Measurements from ENCODE around the gene APEX1.
"Not testable (repeated sequence)": the region's sequence is repeated elsewhere in the genome, so short reads cannot be mapped to it uniquely, and the experiment has no call there.

The APEX1 gene

DNA sequence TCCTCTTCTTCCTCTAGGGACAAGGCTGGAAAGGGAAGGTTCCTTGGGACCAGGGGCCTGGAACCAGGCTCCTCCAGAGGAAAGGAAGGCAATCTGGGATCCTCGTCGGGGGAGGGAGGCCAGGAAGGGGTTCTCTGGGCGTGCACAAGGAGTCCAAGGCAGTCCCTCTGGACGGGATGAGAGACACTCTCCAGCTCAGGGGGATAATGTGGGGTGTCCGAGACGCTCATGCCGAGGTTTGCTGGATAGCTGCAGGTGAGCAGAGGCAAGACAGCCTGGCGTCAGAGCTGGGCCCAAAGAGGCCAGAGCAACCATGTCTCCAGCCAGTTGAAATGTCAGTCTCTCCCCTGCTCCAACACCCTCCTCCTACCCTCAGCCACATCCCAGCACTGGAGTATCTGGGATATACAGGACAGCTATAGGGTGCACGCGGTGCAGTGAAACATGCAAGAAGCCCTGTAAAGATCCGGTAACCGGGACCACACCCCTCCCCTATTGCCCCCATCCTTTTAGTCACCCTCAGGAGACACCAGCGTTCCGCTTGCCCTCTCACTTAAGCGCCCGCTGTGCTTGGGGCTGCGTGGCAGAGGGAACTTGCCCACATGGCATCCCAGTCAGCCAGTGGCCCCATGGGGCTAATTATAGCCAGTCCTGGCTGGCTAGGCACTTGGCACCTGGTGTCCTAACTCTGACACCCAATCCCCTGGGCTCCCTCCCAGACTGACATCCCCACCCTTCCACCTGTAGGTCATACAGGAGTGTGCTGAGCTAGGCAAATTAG, 19.3 kb upstream of the APEX1 start, which contains the start of gene KLHL33:
TSS of gene KLHL33 (minus strand) at position 585 of the 781 bp plus-strand sequence. CDS start at position 230, 355 bp downstream.
- DNase-seq (ENCODE audit: low spot score): no peak

- no peak for DNase-seq (ENCODE audit: low spot score)
These were observed 18.7 kb upstream of the APEX1 start for GRCh38 chr14:20436363-20436755.

DNA sequence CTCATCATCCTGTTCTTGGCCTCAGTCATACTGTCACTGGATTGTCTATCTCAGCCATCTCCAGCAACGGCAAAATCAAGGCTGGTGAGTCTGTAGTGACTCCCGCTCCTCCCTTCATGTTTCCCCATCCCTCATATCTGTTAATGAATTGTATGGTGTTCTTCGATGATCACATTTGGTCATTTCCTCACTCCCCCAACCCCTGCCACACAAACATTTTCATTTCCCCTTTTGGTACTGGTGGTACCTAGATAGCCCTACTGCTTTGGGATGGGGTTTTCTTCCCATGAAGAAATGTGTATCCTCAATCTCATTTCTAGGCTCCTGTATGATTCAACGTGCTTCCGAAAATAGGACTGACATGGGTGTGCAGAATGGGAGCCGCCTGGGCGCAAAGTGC, 16.4 kb upstream of the APEX1 start:
- DNase-seq (ENCODE audit: low spot score): no peak

- no peak for DNase-seq (ENCODE audit: low spot score)
These were observed 14.6 kb upstream of the APEX1 start for GRCh38 chr14:20440465-20440864.

- DNase-seq (ENCODE audit: low spot score): no peak
These were observed 14.1 kb upstream of the APEX1 start for GRCh38 chr14:20440882-20441281.

DNA sequence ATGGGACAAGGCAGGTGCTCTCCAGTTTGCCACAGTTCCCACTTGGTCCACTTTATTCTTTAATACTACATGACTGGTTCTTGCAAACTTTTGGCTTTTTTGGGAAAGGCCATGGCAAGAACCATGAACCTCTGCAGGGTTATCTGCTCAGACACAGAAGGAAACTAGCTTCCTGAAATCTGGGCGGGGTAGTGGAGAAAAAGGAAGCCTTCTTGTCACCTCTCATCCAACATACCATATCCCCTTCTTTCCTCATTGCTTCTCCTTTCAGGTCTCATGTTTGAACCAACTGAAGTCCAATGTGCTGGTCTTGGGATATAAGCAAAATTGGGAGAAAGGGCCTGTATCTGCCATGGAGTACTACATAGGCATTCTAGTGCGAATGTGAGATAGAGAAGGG, 13.6 kb upstream of the APEX1 start:
- DNase-seq (ENCODE audit: low spot score): no peak

GRCh38 chr14:20443650-20444049, 11.4 kb upstream of the APEX1 start:
- not testable (repeated sequence) for DNase-seq (ENCODE audit: low spot score)

DNA sequence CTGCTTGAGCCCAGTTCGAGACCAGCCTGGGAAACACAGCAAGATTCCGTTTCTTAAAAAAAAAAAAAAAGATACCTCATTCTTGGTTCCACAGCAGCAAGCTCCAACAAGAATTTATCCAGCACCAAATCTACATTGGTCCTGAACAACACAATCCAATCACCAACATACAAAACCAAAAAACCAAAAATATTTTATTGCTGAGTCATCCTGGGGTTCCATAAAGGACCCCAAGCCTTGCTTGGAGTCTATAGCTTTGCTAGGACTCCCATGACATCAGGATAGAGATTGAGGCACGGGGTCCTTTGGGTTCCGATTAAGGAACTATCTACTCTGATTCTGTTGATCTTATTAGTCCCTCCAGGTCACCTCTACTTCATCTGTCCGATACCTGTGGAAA, 8.1 kb upstream of the APEX1 start:
- DNase-seq (ENCODE audit: low spot score): no peak

DNA sequence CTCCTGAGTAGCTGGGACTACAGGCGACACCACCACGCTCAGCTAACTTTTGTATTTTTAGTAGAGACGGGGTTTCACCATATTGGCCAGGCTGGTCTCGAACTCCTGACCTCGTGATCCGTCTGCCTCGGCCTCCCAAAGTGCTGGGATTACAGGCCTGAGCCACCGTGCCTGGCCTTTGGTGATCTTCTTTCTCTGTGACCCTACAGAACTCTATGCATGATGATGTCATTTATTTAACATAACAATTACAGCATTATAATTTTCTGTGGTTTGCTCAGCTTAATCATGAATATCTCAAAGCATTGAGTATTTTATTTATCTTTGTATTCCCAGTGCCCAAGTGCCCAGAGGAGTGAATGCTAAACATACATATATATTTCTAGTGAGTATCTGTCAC, 2.2 kb upstream of the APEX1 start:
- not testable (repeated sequence) for DNase-seq (ENCODE audit: low spot score)

DNA sequence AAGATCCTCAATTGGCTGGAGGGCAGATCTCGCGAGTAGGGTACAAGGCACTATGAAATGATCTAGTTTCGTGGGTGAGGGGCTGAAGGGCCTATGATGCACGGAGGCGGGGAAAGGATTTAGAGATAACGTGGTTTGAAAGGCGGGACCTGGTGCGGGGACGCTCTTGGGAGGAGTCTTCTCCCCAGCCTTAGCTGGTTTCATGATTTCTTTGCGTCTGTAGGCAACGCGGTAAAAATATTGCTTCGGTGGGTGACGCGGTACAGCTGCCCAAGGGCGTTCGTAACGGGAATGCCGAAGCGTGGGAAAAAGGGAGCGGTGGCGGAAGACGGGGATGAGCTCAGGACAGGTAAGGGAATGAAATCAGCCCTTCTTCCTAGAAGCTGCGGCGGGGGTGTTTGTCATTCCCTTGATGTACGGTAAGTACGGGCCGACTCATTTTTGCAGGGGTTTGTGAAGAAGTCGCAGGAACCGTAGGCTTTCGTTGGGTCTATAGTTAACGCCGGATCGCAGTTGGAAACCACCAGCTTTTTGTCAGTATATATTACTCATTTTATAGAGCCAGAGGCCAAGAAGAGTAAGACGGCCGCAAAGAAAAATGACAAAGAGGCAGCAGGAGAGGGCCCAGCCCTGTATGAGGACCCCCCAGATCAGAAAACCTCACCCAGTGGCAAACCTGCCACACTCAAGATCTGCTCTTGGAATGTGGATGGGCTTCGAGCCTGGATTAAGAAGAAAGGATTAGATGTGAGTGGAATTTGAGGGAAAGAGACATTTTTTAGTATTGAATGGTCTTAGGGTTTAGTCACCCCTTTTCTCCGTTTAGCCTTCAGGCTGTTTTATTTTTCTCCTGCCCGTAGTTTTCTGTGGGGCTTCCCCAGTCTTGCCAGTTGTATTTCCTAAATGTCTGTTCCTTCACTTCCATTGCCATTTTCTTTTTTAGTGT, 602 bp downstream of the APEX1 start:
- DNase-seq (ENCODE audit: low spot score): peak; percentile 78

DNA sequence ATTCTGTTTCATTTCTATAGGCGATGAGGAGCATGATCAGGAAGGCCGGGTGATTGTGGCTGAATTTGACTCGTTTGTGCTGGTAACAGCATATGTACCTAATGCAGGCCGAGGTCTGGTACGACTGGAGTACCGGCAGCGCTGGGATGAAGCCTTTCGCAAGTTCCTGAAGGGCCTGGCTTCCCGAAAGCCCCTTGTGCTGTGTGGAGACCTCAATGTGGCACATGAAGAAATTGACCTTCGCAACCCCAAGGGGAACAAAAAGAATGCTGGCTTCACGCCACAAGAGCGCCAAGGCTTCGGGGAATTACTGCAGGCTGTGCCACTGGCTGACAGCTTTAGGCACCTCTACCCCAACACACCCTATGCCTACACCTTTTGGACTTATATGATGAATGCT, 1.9 kb downstream of the APEX1 start:
- DNase-seq (ENCODE audit: low spot score): no peak

- no peak for DNase-seq (ENCODE audit: low spot score)
These were observed 3.2 kb downstream of the APEX1 start for GRCh38 chr14:20458031-20458789.

- DNase-seq (ENCODE audit: low spot score): no peak
These were observed 5.6 kb downstream of the APEX1 start for GRCh38 chr14:20460458-20461224.

DNA sequence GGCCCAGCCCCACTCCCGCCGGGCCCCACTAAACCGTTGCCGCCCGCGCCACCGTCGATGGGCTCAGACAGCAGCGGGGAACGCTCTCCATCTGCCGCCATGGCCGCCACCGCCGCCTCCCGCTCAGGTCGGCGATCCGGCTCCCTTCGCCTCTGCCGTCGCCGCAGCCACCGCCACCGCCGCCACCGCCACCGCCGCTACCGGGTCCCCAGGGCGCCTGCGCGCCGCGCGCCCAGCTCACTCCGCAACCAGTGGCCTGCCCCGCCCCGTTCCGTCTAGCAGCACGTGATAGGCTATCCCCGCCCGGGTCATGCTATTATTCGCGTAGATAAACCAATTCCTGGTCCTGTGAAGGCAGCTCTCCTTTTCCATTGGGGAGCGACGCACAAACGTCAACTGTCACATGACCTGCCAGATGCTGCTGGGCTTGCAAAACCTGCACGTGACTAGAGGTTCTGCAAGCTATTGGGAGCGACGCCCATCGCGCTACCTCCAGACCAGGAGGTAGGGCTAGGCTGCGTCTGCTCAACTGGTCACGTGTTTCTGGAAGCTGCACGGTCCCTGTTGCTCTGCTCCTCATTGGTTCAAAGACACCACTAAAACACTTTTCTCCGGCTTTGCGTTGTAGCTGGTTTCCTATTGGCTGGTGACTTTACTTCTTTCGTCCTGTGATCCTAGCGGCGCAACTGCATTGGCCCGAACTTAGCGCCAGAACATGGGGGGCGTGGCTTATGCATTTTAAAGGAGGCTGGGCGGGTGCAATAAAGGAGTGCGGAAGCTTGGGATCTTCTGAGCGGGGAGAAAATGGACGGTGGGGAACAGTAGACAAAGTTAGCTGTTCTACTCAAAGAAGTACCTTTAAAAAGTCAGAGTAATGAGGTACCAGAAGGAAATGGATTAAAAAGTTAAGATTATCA, 6.5 kb downstream of the APEX1 start, which contains the start of gene PIP4P1:
TSS of gene PIP4P1 (minus strand) at position 210 of the 917 bp plus-strand sequence. CDS start at position 101, 109 bp downstream.
- peak; percentile 96 for DNase-seq (ENCODE audit: low spot score)

- DNase-seq (ENCODE audit: low spot score): peak; percentile 22
These were observed 13.8 kb downstream of the APEX1 start for GRCh38 chr14:20468764-20469241.

- peak; percentile 96 for DNase-seq (ENCODE audit: low spot score)
These were observed 14.3 kb downstream of the APEX1 start, which contains the start of gene PNP for GRCh38 chr14:20469242-20469889. Gene PNP, plus strand, starts transcription at chr14:20469406. Its CDS starts 119 bp downstream, at chr14:20469525.

GRCh38 chr14:20469890-20470602, 15.0 kb downstream of the APEX1 start:
- peak; percentile 64 for DNase-seq (ENCODE audit: low spot score)

DNA sequence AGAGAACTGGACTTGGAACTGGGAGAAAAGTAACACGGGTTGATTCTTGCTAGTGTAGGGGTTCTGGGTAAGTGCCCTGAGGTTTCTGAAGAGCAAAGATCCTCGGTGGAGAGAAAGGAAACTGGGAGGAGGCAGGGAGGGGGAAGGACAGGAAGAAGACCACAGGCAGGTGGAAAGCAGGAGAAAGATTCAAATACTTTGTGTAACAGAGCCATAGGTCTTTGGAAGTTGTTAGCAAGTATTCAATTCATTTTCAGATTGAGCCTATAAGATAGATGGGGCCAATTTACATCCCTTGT, 15.5 kb downstream of the APEX1 start:
- no peak for DNase-seq (ENCODE audit: low spot score)

All from AG08396 (cell line).